ENCODE data around the gene PCCA.

The PCCA gene

GRCh38 chr13:100436099-100436498 is 347.2 kb downstream of the PCCA start:
- no peak for DNase-seq

- DNase-seq = no peak
Observed at GRCh38 chr13:100438059-100438788, 349.3 kb downstream of the PCCA start.

- no peak for DNase-seq
Observed at GRCh38 chr13:100439247-100439970, 350.5 kb downstream of the PCCA start.

- peak; percentile 82 for DNase-seq
Observed at GRCh38 chr13:100440751-100441425, 352.0 kb downstream of the PCCA start.

- DNase-seq = no peak
Observed at GRCh38 chr13:100442095-100442832, 353.4 kb downstream of the PCCA start.

GRCh38 chr13:100443278-100443997 is 354.5 kb downstream of the PCCA start:
- no peak for DNase-seq

- no peak for DNase-seq
Observed at GRCh38 chr13:100443998-100444328, 355.1 kb downstream of the PCCA start.

- no peak for DNase-seq
Observed at GRCh38 chr13:100447831-100448230, 358.9 kb downstream of the PCCA start.

- DNase-seq = no peak
Observed at GRCh38 chr13:100451923-100452322, 363.0 kb downstream of the PCCA start.

- DNase-seq = peak; percentile 47
Observed at GRCh38 chr13:100454876-100455275, 366.0 kb downstream of the PCCA start.

- DNase-seq = no peak
Observed at GRCh38 chr13:100458673-100459072, 369.8 kb downstream of the PCCA start.

- no peak for DNase-seq
Observed at GRCh38 chr13:100459747-100460146, 370.9 kb downstream of the PCCA start.

- no peak for DNase-seq
Observed at GRCh38 chr13:100460266-100460665, 371.4 kb downstream of the PCCA start.

GRCh38 chr13:100460791-100461190 is 371.9 kb downstream of the PCCA start:
- no peak for DNase-seq

GRCh38 chr13:100461309-100462030 is 372.6 kb downstream of the PCCA start:
- DNase-seq = no peak

- no peak for DNase-seq
Observed at GRCh38 chr13:100464006-100464405, 375.1 kb downstream of the PCCA start.

- DNase-seq = no peak
Observed at GRCh38 chr13:100465558-100465957, 376.7 kb downstream of the PCCA start.

GRCh38 chr13:100470866-100471505 is 382.1 kb downstream of the PCCA start:
- DNase-seq = no peak

GRCh38 chr13:100473087-100473486 is 384.2 kb downstream of the PCCA start:
- DNase-seq = no peak

GRCh38 chr13:100473501-100474044 is 384.7 kb downstream of the PCCA start:
- DNase-seq = no peak

GRCh38 chr13:100476963-100477362 is 388.1 kb downstream of the PCCA start:
- DNase-seq = no peak

Data from HCEC 1CT (cell line).